ENCODE measurements around the gene LOXL1.
"Not testable (repeated sequence)": the region's sequence is repeated elsewhere in the genome, so short reads cannot be mapped to it uniquely, and the experiment has no call there.

The LOXL1 gene

GRCh38 chr15:73957276-73957675 is 31.0 kb downstream of the LOXL1 start:
- no peak for DNase-seq (ENCODE audit: low spot score)
- TF ChIP-seq, protein P1, sequence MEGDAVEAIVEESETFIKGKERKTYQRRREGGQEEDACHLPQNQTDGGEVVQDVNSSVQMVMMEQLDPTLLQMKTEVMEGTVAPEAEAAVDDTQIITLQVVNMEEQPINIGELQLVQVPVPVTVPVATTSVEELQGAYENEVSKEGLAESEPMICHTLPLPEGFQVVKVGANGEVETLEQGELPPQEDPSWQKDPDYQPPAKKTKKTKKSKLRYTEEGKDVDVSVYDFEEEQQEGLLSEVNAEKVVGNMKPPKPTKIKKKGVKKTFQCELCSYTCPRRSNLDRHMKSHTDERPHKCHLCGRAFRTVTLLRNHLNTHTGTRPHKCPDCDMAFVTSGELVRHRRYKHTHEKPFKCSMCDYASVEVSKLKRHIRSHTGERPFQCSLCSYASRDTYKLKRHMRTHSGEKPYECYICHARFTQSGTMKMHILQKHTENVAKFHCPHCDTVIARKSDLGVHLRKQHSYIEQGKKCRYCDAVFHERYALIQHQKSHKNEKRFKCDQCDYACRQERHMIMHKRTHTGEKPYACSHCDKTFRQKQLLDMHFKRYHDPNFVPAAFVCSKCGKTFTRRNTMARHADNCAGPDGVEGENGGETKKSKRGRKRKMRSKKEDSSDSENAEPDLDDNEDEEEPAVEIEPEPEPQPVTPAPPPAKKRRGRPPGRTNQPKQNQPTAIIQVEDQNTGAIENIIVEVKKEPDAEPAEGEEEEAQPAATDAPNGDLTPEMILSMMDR (IDR thresholded peaks at IDR 0.05; ENCODE audit: extremely low read depth, missing control alignments), result no peak

DNA sequence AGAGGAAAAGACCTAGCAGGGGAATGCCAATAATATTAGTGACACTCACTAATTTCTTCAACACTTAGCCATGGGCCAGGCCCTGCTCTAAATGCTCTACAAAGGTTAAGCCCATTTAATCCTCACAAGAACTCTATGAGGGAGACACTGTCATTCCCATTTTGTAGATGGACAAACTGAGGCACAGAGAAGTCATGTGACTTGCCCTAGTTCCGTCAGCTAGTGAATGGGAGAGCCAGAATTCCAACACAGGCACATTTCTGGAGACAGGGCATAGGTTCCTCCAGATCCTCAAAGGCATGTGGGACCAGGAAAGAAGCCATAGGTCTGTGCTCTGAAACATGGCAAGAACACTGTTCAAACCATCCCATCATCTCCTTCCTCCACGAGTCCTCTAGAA is 31.5 kb downstream of the LOXL1 start:
- TF ChIP-seq, protein P1 (IDR thresholded peaks at IDR 0.05; ENCODE audit: extremely low read depth, missing control alignments), result no peak

GRCh38 chr15:73959012-73959581 is 32.8 kb downstream of the LOXL1 start:
- TF ChIP-seq, protein P1 (IDR thresholded peaks at IDR 0.05; ENCODE audit: extremely low read depth, missing control alignments), result no peak
- no peak for DNase-seq (ENCODE audit: low spot score)

More for the DNA sequence above, 31.5 kb downstream of the LOXL1 start:
- no peak for DNase-seq (ENCODE audit: low spot score)

- DNase-seq (ENCODE audit: low spot score), result no peak
- TF ChIP-seq, protein P1 (IDR thresholded peaks at IDR 0.05; ENCODE audit: extremely low read depth, missing control alignments), result no peak
These were observed 33.5 kb downstream of the LOXL1 start for GRCh38 chr15:73959801-73960200.

GRCh38 chr15:73960472-73961070 is 34.3 kb downstream of the LOXL1 start:
- not testable (repeated sequence) for DNase-seq (ENCODE audit: low spot score)

- no peak for DNase-seq (ENCODE audit: low spot score)
- TF ChIP-seq, protein P1 (IDR thresholded peaks at IDR 0.05; ENCODE audit: extremely low read depth, missing control alignments), result no peak
These were observed 36.2 kb downstream of the LOXL1 start for GRCh38 chr15:73962433-73962832.

DNA sequence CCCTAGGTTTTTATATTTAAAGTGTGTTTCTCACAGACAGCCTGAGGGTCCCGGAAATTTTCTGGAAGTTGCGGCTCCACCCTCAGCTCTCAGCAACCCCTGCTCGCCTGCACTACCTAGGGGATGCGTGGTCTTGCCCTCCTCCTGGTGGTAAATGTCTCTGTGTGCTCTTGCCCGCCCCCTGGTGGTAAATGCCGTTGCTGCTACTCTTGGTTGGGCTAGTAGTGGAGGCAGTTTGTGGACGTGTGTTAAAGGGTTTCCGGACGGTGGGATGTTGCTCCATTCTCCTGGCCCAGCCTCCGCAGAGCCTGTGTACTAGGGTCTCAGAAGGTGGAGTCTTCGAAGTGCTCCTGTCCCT is 38.5 kb downstream of the LOXL1 start:
- DNase-seq (ENCODE audit: low spot score), result peak; percentile 86

More for the DNA sequence above, 38.5 kb downstream of the LOXL1 start:
- TF ChIP-seq, protein P1 (IDR thresholded peaks at IDR 0.05; ENCODE audit: extremely low read depth, missing control alignments), result peak; percentile 88
